IPS-18a (cell line): ENCODE data around the gene SIX3.

Experiments
- H3K27ac ChIP-seq: one replicate; pipeline ENCODE4 v1.5.1; 2013; ENCODE audit warnings: low read length
- H3K27me3 ChIP-seq: one replicate; pipeline ENCODE4 v1.6.1; 2013; ENCODE audit warnings: mild to moderate bottlenecking, low read length; ENCODE audit not compliant: control insufficient read depth, insufficient read depth
- H3K36me3 ChIP-seq: one replicate; pipeline ENCODE4 v1.6.1; 2013; ENCODE audit warnings: low read depth, low read length; ENCODE audit not compliant: control insufficient read depth
- H3K4me1 ChIP-seq: one replicate; pipeline ENCODE4 v1.6.1; 2013; ENCODE audit warnings: low read depth, low read length; ENCODE audit not compliant: control insufficient read depth
- H3K4me3 ChIP-seq: one replicate; pipeline ENCODE4 v1.5.1; 2013; ENCODE audit warnings: low read length
- H3K9ac ChIP-seq: one replicate; pipeline ENCODE4 v1.6.1; 2013; ENCODE audit warnings: mild to moderate bottlenecking, low read length, moderate library complexity
- H3K9me3 ChIP-seq: one replicate; pipeline ENCODE4 v1.6.1; 2013; ENCODE audit warnings: low read depth, low read length; ENCODE audit not compliant: control insufficient read depth

The SIX3 gene

DNA sequence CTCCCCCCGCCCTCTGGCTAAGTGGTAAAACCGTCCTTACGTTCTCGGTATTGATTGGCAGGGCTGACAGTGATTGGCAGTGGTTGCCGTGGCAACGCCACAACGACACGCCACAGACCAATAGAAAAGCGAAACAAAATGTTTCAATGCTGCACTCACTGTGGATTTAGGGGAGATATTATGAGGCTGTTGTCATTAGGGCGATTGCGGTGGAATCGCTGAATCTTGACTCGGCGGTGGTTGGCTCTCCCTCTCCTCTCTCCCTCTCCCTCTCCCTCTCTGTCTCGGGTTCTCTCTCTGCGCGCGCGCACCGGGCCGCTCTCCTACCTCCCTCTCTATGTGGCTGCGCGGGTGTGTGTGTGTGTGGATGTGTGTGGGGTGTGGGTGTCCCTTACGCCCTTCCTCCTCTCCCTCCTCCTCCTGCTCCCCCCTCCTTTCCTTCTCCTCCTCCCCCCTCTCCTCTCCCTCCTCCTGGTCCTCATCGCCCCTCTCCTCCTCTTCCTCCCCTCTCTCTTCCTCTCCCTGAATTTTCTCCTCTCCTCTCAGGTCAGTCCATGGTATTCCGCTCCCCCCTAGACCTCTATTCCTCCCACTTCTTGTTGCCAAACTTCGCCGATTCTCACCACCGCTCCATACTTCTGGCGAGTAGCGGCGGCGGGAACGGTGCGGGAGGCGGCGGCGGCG, at the start of gene SIX3:
Gene SIX3 (plus strand): TSS at position 152 of the 684 bp plus-strand sequence. CDS start 403 bp downstream, at position 555.
- Histone ChIP-seq H3K36me3 (no peaks in the 10 kb centered on the region), H3K4me1 (peaks cover 39% of the 10 kb centered on the region), H3K27me3 (peaks cover 100% of the 10 kb centered on the region), H3K4me3 (peak within 1 kb of the TSS; percentile 58), H3K9me3 (no peaks in the 10 kb centered on the region), H3K27ac (no peak within 1 kb of the TSS), H3K9ac (no peak within 1 kb of the TSS)

DNA sequence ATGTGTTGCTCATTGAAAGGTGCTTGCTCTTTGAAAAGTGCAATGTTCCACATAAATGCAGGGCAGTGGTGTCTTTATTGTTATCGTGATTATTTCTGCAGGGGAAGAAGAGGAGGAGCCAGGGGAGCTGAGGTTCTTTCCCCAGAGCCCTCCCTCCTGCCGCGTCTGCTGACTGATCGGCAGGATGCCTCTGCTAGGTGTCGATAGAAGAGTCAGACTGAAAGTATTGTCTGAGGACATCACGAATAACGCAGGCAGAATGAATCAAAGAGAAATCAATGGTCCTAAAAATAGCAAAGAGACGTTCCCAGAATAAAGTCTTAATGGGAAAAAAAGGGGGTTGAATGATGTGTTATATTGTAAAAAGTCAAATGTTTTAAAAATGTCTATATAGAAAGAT, 47.4 kb upstream of the SIX3 start:
- H3K27me3 ChIP-seq: no peaks in the 10 kb centered on the region
- H3K9ac ChIP-seq: no peak overlapping the region
- H3K4me1 ChIP-seq: no peaks in the 10 kb centered on the region
- no peak overlapping the region for H3K27ac ChIP-seq
- H3K36me3 ChIP-seq: no peaks in the 10 kb centered on the region
- H3K9me3 ChIP-seq: peaks cover 6% of the 10 kb centered on the region
- H3K4me3 ChIP-seq: no peak overlapping the region

DNA sequence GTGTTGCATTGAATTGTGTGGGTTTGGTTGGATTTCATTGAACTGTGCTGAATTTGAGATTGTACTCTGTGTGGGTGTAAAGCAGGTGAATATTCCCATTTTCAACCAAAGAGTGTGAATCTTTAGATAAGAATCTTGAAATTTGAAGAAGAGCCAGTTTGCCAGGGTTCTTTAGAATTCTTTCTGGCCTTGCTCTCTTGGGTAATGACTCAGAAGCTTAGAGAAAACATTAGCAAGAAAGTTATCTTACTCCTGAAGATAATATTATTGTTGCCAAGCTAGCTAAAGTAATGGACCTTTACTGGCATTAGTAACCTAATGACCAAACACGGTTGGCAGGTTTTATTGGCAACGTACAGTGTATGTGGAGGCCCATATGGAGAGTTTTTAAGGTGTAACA, 46.4 kb upstream of the SIX3 start:
- Histone ChIP-seq H3K4me1 (no peaks in the 10 kb centered on the region), H3K4me3 (no peak overlapping the region), H3K27ac (no peak overlapping the region), H3K27me3 (no peaks in the 10 kb centered on the region), H3K9me3 (peaks cover 6% of the 10 kb centered on the region), H3K9ac (no peak overlapping the region), H3K36me3 (no peaks in the 10 kb centered on the region)

DNA sequence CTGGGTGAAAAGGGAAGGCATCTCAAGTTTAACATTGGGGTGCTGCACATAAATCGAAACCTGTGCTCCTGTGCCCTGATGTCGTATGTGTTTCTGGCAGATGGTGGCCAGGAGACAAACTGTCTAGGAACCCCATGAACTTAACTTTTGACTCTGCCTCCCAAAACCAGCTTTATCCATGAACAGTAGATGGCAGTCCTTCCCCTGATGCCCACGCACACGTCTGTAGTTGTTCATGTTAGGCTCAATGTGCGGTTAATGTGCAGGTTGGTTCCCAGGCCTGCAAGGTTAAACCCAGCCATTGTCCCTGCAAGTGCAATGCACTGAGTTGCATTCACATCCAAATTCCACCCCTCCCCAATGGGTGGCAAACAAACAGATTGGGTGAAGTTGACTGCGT, 44.1 kb upstream of the SIX3 start:
- Histone ChIP-seq H3K9me3 (peaks cover 3% of the 10 kb centered on the region), H3K36me3 (no peaks in the 10 kb centered on the region), H3K27me3 (peaks cover 6% of the 10 kb centered on the region), H3K4me1 (no peaks in the 10 kb centered on the region), H3K4me3 (no peak overlapping the region), H3K9ac (no peak overlapping the region), H3K27ac (no peak overlapping the region)

DNA sequence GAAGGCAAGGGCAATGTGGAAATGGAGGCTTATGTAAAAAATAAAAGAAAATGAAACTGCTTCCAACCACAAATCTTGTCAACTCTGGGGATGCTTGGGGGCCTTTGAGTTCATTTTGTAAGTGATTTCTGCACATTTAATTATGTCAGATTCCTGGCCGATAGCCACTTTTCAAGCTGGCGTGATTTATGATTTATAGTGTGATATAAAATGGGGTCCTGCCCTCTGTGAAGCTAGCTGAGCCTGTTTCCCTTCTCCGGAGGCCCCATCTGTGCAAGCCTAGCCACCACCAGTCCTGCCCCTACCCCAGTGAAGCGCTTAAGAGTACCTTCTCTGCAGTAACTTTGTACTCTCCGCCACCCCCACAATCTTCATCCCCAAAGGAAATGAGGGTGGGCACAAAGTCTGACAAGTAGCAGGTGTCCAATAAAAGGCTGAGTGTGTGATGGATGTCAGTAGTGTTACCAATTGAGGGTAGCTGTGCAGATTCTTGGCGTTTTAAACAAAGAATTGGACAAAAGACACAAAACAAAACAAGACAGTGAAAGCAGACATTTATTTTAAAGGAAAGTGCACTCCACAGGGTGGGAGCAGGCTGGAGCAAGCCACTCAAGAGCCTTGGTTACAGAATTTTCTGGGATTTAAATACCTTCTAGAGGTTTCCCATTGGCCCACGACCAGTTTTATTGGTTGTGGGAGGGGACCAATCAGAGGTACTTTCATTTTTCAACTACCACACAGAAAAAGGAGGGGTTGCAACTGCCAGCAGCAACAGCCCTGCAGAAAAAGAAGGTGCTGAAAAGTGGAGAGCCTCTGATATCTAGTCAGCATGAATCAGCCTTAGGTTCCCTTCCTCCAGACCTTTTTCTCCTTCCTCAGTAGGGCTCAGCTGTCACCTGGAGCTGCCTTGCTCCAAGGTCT, 39.0 kb upstream of the SIX3 start:
- Histone ChIP-seq H3K4me1 (no peaks in the 10 kb centered on the region), H3K36me3 (no peaks in the 10 kb centered on the region), H3K27ac (no peak overlapping the region), H3K27me3 (peaks cover 6% of the 10 kb centered on the region), H3K9me3 (no peaks in the 10 kb centered on the region), H3K9ac (no peak overlapping the region), H3K4me3 (no peak overlapping the region)

DNA sequence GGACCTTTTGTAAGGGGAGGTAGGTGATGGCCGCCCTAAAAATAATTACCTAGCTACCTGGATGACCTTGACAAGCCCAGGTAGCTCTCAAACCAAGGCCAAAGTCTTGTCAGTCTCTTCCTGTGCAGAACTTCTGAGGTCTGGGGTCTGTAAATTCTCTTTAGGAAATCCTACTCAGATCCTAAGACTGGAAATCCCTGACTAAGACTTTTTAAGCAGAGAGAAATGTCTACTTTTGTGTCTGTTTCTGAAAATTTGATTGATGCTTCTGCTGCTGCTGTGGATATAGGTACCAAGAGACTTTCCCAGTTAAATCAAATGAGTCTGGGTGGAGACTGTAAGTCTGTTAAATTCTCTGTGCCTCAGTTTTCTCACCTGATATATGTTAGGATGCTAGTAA, 36.9 kb upstream of the SIX3 start:
- H3K36me3 ChIP-seq: no peaks in the 10 kb centered on the region
- no peak overlapping the region for H3K4me3 ChIP-seq
- no peak overlapping the region for H3K27ac ChIP-seq
- H3K9me3 ChIP-seq: no peaks in the 10 kb centered on the region
- peaks cover 6% of the 10 kb centered on the region for H3K27me3 ChIP-seq
- no peaks in the 10 kb centered on the region for H3K4me1 ChIP-seq
- H3K9ac ChIP-seq: no peak overlapping the region

DNA sequence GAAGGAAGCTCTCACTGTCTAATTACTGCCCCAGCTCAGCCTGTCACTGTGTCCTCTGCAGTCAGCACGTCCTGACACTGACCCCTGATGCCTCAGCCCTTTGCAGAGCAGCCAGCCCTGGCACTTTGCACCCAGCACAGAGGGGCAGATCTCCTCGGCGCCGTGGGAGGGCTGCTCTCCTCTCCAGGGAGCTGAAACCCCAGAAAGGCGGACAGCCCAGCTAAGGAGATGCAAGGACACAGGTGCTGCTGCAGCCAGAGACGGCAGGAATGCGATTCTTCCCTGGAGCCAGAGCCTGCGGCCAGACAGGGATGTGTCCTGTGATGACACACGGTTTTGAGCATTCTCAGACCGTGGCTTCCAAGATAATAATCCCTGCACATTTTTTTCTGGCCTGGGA, 34.5 kb upstream of the SIX3 start:
- Histone ChIP-seq H3K4me1 (no peaks in the 10 kb centered on the region), H3K9me3 (no peaks in the 10 kb centered on the region), H3K27me3 (no peaks in the 10 kb centered on the region), H3K9ac (no peak overlapping the region), H3K4me3 (no peak overlapping the region), H3K36me3 (no peaks in the 10 kb centered on the region), H3K27ac (no peak overlapping the region)

DNA sequence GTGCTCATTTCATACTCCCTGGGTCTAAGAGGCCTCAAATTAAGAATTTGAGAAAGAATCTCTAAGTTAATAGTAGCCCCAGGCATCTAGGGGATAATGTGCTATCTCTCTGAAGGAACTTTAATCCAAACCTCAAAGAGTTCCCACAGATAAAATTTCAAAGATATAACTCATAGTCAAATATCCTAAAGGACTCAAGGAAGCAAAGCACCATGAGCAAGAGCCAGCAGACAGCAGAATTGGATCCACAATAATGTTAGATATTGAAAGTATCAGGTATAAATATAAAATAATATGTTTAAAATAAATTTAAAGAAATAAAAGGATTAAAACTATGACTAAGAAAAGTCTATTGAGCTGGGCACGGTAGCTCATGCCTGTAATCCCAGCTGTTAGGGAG, 31.7 kb upstream of the SIX3 start:
- H3K4me3 ChIP-seq: no peak overlapping the region
- H3K27ac ChIP-seq: no peak overlapping the region
- no peaks in the 10 kb centered on the region for H3K4me1 ChIP-seq
- no peaks in the 10 kb centered on the region for H3K27me3 ChIP-seq
- H3K9me3 ChIP-seq: no peaks in the 10 kb centered on the region
- no peak overlapping the region for H3K9ac ChIP-seq
- no peaks in the 10 kb centered on the region for H3K36me3 ChIP-seq

DNA sequence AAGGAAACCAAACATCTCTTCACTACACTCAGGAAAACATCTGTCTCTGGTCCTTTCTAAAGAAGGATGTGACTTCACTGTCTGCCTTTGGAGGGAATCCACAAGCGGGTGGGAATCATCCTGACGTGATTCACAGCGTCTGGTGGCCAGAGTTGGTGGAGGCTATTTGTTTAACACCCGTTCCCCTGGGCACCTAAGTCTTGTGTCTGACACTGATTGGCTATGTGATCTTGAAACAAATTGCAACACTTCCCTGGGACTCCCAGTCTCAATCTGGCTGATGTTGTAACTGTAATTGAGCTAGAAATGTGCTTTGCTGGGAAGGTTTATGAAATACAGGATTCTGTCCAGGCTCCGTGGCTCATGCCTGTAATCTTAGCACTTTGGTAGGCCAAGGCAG, 28.8 kb upstream of the SIX3 start:
- no peaks in the 10 kb centered on the region for H3K9me3 ChIP-seq
- H3K27me3 ChIP-seq: no peaks in the 10 kb centered on the region
- H3K27ac ChIP-seq: no peak overlapping the region
- no peak overlapping the region for H3K4me3 ChIP-seq
- no peak overlapping the region for H3K9ac ChIP-seq
- no peaks in the 10 kb centered on the region for H3K4me1 ChIP-seq
- H3K36me3 ChIP-seq: no peaks in the 10 kb centered on the region

DNA sequence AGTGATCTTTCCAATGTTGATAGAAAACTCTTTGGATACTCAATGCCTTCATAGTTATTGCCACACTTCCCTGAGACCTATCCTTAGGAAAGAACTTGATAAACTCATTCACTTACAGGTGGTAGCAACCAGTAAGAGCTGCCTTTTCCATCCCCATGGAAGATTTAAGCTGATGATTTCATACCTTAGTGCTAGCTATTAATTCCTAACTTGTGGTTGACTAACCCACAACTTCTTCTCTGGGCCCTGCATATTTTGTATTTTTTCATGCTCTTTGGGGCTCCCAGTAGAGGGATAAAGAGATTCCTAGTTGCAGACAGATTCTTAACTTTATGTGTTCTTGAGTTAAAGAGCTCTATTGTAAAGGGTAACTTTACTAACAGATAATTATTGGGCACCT, 25.2 kb upstream of the SIX3 start:
- Histone ChIP-seq H3K4me3 (no peak overlapping the region), H3K36me3 (no peaks in the 10 kb centered on the region), H3K9me3 (no peaks in the 10 kb centered on the region), H3K9ac (no peak overlapping the region), H3K4me1 (no peaks in the 10 kb centered on the region), H3K27ac (no peak overlapping the region), H3K27me3 (no peaks in the 10 kb centered on the region)

DNA sequence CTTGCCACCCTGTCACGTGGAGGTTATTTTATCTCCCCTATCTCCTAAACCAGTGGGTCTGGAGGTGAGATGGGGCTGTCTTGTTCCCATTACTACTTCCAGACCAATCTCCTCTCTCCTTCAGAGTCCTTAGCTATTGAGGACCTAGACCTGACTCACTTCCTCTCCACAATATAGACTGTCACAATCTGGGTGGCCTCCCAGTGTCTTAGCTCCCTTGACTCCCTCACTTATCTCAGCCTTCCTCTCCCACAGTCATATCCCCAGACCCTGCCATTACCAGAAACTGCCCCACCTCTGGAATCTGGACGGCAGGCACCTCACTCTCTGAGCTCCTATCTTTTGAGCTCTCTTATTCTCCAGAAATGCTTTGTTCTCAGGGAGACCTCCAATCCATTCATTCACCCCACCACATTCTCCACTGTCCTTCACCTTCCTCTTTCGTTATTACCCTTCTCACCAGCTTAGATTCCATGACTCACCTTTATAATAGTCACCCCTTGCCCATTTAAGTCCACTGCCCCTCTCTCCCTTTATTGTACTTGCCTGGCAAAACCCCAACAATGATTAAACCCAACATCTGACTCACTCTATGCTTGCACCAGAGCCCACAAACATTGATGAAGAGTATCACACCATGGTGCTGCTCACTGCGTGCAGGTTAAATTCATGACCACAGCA, 23.3 kb upstream of the SIX3 start:
- Histone ChIP-seq H3K9ac (no peak overlapping the region), H3K4me1 (no peaks in the 10 kb centered on the region), H3K36me3 (no peaks in the 10 kb centered on the region), H3K9me3 (no peaks in the 10 kb centered on the region), H3K4me3 (no peak overlapping the region), H3K27ac (no peak overlapping the region), H3K27me3 (peaks cover 7% of the 10 kb centered on the region)
